NCI-H2171 treated with DMSO at 0.1 percent for 48 hours (cell line): ENCODE results near the gene NXPE3.
A peak's percentile ranks its signal among the peaks of the same experiment; 100 is the strongest.

Experiments used
- DNase-seq: peaks from one replicate; lab custom pipeline; 2025; lab: John Stamatoyannopoulos, UW

NXPE3 gene

GRCh38 chr3:101828691-101829436 lies 49.9 kb downstream of the NXPE3 start:
- DNase-seq, result no peak

GRCh38 chr3:101829437-101829830 lies 50.4 kb downstream of the NXPE3 start:
- no peak for DNase-seq

GRCh38 chr3:101829874-101830273 lies 50.9 kb downstream of the NXPE3 start:
- DNase-seq, result no peak

GRCh38 chr3:101833446-101833974 lies 54.5 kb downstream of the NXPE3 start:
- DNase-seq, result no peak

DNA sequence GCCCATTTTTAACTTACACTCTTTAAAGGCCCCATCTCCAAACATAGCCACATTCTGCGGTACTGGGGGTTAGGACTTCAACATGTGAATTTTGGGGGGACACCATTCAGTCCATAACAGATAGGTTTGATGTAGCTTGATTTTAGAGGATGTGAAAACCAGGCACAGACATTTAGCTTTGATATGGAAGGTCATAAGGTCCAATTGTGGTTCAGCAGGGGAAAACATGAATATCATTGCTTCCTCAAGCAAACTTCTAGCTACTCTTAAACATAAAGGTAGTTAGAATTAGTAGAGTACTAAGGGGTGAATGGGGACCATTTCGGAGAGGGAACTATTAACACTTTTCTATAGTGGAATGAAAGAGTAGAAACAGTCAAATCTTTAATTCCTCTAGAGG lies 56.7 kb downstream of the NXPE3 start:
- DNase-seq, result no peak

DNA sequence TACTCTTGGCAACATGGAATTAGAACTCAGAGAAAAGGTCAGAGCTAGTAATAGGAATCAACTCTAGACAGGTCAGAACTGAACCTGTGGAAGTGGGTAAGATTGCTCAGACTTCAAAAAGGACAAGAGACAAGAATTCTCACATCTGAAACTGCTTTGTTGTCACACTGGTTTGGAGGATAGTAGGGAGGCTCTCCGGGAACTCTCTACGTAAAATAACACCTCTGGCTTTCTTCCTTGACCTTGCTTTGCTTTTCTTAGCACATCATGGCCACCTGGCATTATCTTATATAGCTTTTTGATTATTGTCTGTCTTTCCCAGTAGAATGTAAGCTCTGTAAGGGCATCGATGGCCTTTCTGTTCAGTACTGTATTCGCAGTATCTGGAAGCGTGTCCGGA lies 57.1 kb downstream of the NXPE3 start:
- DNase-seq, result no peak

- DNase-seq, result peak; percentile 8
These were observed 57.9 kb downstream of the NXPE3 start for GRCh38 chr3:101836652-101837598.

GRCh38 chr3:101838691-101839090 lies 59.7 kb downstream of the NXPE3 start:
- no peak for DNase-seq

GRCh38 chr3:101840066-101840465 lies 61.1 kb downstream of the NXPE3 start:
- DNase-seq, result no peak

DNA sequence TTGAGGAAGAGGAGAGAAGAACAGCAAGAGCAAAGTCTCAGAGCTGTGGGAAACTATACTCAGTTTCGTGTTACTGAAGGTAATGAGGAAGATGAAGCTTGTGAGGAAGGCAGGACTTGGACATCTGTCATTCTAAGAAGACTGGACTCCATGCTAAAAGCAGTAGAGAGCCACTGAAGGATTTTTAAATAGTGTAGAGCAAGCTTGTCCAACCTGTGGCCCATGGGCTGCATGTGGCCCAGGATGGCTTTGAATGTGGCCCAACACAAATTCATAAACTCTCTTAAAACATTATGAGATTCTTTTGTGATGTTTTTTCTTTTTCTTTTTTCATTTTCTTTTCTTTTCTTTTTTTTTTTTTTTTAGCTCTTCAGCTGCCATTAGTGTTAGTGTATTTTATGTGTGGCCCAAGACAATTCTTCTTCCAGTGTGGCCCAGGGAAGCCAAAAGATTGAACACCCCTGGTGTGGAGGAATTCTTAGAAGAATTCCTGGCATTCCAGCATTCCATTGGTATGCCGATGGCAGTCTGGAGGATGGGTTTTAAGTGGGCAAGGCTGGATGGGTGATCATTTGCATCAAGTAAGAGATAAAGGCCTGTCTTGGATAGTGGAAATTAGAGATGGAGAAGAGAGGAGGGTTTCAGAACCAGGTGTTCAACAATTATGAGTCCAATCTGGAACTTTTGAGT lies 63.4 kb downstream of the NXPE3 start:
- no peak for DNase-seq

DNA sequence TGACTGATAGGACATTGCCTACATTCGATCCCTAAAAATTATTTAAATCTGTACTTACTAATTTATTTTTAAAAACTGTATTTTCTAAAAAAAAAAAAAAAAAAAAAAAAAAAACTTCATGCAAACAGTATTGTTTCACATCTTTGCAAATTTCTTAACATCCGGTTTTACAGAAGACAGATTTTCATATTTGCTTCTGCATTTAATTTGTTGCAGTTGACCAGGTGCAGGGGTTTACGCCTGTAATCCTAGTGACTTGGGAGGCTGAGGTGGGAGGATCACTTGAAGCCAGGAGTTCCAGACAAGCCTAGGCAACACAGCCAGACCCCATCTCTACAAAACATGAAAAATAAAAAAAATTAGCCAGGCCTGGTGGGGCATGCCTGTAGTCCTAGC lies 63.9 kb downstream of the NXPE3 start:
- no peak for DNase-seq

GRCh38 chr3:101845425-101845824 lies 66.4 kb downstream of the NXPE3 start:
- DNase-seq, result no peak

DNA sequence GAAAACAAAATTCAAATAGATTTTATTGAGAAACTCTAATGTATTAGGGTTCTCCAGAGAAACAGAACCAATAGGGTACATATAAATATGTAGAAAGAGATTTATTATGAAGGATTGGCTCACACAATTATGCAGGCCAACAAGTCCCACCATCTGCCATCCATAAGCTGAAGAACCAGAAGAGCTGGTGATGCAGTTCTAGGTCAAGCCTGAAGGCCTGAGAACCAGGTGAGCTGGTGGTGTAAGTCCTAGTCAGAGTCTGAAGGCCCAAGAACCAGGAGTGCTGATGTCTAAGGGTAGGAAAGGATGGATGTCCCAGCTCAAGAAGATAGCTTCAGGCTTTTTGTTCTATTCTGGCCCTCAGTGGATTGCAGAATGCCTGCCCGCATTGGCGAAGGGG lies 67.7 kb downstream of the NXPE3 start:
- DNase-seq, result no peak

GRCh38 chr3:101847328-101847727 lies 68.3 kb downstream of the NXPE3 start:
- DNase-seq, result no peak

DNA sequence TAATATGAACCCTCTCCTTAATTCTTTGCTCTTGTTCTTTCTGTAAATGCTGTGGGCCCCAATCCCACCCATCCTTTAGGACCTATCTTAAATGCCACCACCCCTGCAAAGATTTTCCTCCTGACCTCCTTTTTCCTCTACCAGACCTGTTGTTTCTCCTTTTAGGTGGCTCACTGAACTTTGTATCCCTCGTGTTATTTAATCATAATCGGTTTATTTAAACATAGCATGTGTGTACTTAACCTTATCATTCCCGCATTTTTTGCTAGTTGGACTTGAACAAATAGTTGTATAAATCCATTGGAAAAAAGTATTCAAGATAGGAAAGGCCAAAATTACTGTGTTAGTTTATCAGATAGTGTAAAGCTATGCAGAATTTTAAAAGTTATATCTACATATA lies 69.3 kb downstream of the NXPE3 start:
- DNase-seq, result no peak

DNA sequence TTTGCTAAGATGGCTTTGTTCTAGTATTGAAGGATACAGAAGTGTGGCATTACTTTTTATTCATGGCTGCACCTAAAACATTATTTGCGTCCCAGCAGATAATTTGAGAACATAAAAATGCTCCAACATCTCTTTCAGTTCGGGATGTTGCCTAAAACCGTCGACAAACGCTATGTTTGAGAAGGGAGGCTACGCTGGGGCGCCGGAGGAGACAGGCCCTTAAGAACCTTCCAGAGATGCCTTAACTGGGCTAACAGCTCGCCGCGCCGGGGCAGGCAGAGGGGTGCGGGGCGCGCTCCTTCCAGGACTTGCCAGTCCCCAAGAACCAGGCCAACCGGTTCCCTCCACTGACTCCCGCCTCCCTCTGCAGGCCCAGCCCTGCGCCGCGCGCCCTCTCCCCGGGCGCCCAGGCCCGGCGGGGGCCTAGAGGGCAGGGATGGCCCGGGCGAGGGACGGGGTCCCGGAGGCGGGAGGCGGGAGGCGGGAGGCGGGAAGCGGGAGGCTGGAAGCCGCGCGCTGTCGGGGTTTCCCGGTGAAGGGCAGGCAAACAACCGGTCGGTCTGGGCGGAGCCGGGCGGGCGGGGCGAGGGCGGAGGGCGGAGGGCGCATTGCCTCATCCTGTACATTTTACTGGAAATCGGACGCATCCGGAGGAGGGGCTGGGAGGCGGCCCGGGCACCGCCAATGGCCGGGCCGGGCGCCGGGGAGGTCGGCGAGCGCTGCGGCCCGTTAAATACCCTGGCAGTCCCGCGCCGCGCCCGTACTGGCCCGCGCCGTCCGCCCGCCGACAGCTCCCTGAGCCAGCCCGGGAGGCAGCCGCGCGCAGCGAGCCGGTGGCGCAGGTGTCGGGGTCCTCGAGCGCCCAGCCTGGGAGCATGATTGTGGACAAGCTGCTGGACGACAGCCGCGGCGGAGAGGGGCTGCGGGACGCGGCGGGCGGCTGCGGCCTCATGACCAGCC lies 70.0 kb downstream of the NXPE3 start, which contains the start of gene NFKBIZ:
Gene NFKBIZ, plus strand, starts transcription at position 761 of the 960 bp plus-strand sequence. Its CDS starts 115 bp downstream, at position 876.
- peak; percentile 29 for DNase-seq

GRCh38 chr3:101849714-101850245 lies 70.8 kb downstream of the NXPE3 start:
- peak; percentile 46 for DNase-seq

DNA sequence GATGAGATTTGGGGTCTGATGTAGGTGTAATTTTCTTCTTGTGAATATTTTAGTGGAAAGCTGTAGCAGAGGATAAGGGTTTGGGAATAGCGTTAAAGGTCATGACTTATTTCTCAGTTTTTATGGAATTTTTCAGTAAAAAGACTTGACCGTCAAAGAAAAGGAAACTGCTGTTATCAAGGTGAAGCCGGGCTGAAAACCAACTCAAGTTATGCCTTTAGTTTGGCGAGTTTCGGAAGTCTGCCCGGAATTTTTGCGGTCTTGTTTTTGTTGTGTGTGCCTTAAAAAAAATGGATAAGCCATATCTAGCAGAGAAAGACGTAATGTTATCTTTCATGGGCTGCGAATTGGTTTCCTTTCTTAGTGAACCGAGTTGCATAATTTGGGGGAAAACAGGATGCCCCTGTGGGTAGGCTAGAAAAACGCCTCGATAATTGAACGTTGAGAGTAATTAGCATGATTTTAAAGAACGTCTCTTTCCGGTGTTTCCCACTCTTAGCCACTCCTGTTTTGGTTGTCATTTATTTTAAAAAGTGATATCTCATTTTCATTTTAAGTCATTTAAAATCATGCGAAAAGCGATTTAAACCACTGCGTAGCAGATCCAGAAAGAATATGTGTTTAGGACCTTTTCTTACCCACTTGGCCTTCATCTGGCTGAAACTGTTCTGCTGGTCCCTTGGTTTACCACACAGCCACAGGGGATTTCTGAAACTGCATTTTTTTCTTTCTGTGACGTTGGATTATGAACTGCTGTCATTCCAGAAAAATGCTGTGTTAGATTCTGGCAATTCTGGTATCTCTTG lies 71.4 kb downstream of the NXPE3 start:
- DNase-seq, result peak; percentile 26

- no peak for DNase-seq
These were observed 72.2 kb downstream of the NXPE3 start for GRCh38 chr3:101851072-101851770.
